HEK293 (cell line): ENCODE measurements around the gene AMBRA1.

ENCODE experiments used
- PATZ1 ChIP-seq: fragments of 450-650 bp; formaldehyde crosslinking; IDR thresholded peaks from 2 replicates; pipeline ENCODE4 v1.5.1; 2016; ENCODE audit warnings: missing biosample characterization, missing genetic modification characterization
- SP3 ChIP-seq: fragments of 450-650 bp; formaldehyde crosslinking; IDR thresholded peaks from 2 replicates; pipeline ENCODE4 v1.5.1; 2016; ENCODE audit warnings: missing biosample characterization, missing genetic modification characterization
- ZNF184 ChIP-seq: fragments of 450-650 bp; IDR thresholded peaks from 2 replicates; pipeline ENCODE4 v1.5.1; 2018; ENCODE audit warnings: missing biosample characterization, mild to moderate bottlenecking, missing genetic modification characterization
- ZNF391 ChIP-seq: fragments of 450-650 bp; formaldehyde crosslinking; IDR thresholded peaks from 2 replicates; pipeline ENCODE4 v1.5.1; 2016; ENCODE audit warnings: low read depth, missing biosample characterization, missing genetic modification characterization, borderline replicate concordance
- ZNF433 ChIP-seq: fragments of 450-650 bp; formaldehyde crosslinking; IDR thresholded peaks from 2 replicates; pipeline ENCODE4 v1.5.1; 2016; ENCODE audit warnings: missing biosample characterization, missing genetic modification characterization, low read depth
- TF ChIP-seq, protein P1 (sequence below): fragments of 450-650 bp; formaldehyde crosslinking; IDR thresholded peaks from 2 replicates; pipeline ENCODE4 v1.5.1; 2017; ENCODE audit warnings: missing biosample characterization, missing genetic modification characterization

GRCh38 chr11:46477136-46477535, 116.7 kb downstream of the AMBRA1 start:
- TF ChIP-seq ZNF184 (no peak), ZNF433 (no peak), PATZ1 (tag by site-specific recombination) (no peak), SP3 (tag by site-specific recombination) (no peak), ZNF391 (tag by site-specific recombination) (no peak)
- TF ChIP-seq, protein P1, sequence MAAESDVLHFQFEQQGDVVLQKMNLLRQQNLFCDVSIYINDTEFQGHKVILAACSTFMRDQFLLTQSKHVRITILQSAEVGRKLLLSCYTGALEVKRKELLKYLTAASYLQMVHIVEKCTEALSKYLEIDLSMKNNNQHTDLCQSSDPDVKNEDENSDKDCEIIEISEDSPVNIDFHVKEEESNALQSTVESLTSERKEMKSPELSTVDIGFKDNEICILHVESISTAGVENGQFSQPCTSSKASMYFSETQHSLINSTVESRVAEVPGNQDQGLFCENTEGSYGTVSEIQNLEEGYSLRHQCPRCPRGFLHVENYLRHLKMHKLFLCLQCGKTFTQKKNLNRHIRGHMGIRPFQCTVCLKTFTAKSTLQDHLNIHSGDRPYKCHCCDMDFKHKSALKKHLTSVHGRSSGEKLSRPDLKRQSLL (tag by site-specific recombination): no peak
